GM06990 (cell line): ENCODE results near the gene CCR9.

ENCODE experiments used
- DNase-seq: peaks from one replicate; pipeline ENCODE4 v3.0.0-alpha.2; 2011; ENCODE audit not compliant: insufficient read length; ENCODE audit errors: extremely low read depth
- H3K27me3 ChIP-seq: replicated peaks from 2 replicates; pipeline ENCODE4 v1.6.0; 2011; ENCODE audit warnings: low read length; ENCODE audit not compliant: control insufficient read depth, insufficient read depth
- H3K36me3 ChIP-seq: 2 replicates; pipeline ENCODE4 v1.5.1; 2011; ENCODE audit warnings: low read length; ENCODE audit not compliant: control insufficient read depth, insufficient read depth
- H3K4me3 ChIP-seq: replicated peaks from 2 replicates; pipeline ENCODE4 v1.5.1; 2011; ENCODE audit warnings: low read depth, mild to moderate bottlenecking, control low read depth, low read length
- CTCF ChIP-seq: IDR thresholded peaks from 2 replicates; pipeline ENCODE4 v1.5.1; 2011; ENCODE audit warnings: low read length, control low read depth, mild to moderate bottlenecking, inconsistent platforms; ENCODE audit not compliant: insufficient read depth, poor library complexity, severe bottlenecking

The CCR9 gene

GRCh38 chr3:45927881-45928280, 41.5 kb downstream of the CCR9 start:
- no peak for TF ChIP-seq CTCF
- H3K27me3 ChIP-seq, result no peaks in the 10 kb centered on the region
- no peak for DNase-seq
- H3K4me3 ChIP-seq, result no peak overlapping the region
- peaks cover 5% of the 10 kb centered on the region for H3K36me3 ChIP-seq

GRCh38 chr3:45929042-45929679, 42.8 kb downstream of the CCR9 start:
- DNase-seq, result peak; percentile 51

GRCh38 chr3:45931496-45931895, 45.2 kb downstream of the CCR9 start:
- Histone ChIP-seq H3K36me3 (peaks cover 5% of the 10 kb centered on the region), H3K4me3 (no peak overlapping the region), H3K27me3 (no peaks in the 10 kb centered on the region)
- no peak for DNase-seq
- no peak for TF ChIP-seq CTCF

More at GRCh38 chr3:45929042-45929679, 42.8 kb downstream of the CCR9 start:
- Histone ChIP-seq H3K4me3 (no peak overlapping the region), H3K27me3 (no peaks in the 10 kb centered on the region), H3K36me3 (peaks cover 5% of the 10 kb centered on the region)
- peak; percentile 96 for TF ChIP-seq CTCF

GRCh38 chr3:45932112-45932511, 45.8 kb downstream of the CCR9 start:
- Histone ChIP-seq H3K4me3 (no peak overlapping the region), H3K36me3 (peaks cover 7% of the 10 kb centered on the region), H3K27me3 (no peaks in the 10 kb centered on the region)
- no peak for TF ChIP-seq CTCF
- DNase-seq, result no peak

GRCh38 chr3:45933591-45933990, 47.2 kb downstream of the CCR9 start:
- no peak for DNase-seq
- no peaks in the 10 kb centered on the region for H3K27me3 ChIP-seq
- TF ChIP-seq CTCF, result no peak
- H3K36me3 ChIP-seq, result peaks cover 8% of the 10 kb centered on the region
- H3K4me3 ChIP-seq, result no peak overlapping the region

GRCh38 chr3:45936261-45936660, 49.9 kb downstream of the CCR9 start:
- no peak for TF ChIP-seq CTCF
- peaks cover 4% of the 10 kb centered on the region for H3K36me3 ChIP-seq
- no peak overlapping the region for H3K4me3 ChIP-seq
- DNase-seq, result no peak
- H3K27me3 ChIP-seq, result no peaks in the 10 kb centered on the region
